ENCODE data around the gene HSD17B7. TPM values are rescaled to one million over a fixed set of nuclear protein-coding genes. Genes with fewer than 3 reads are reported as not detected.

Gene HSD17B7
- total RNA-seq, 1 donor from 2014 or later = 25.0 TPM

- no peaks in the 10 kb centered on the region for H3K36me3 ChIP-seq
- H3K27me3 ChIP-seq (ENCODE audit: low read depth) = no peaks in the 10 kb centered on the region
- no peak overlapping the region for H3K27ac ChIP-seq
- no peaks in the 10 kb centered on the region for H3K4me1 ChIP-seq
- no peak for DNase-seq
- intact Hi-C loops (cut with DNase I) = loop anchor here (10.0 kb wide), 1 partner anchor 474 kb away; no protein-coding TSS in a partner anchor
- H3K9me3 ChIP-seq = peaks cover 12% of the 10 kb centered on the region
- no peak for TF ChIP-seq CTCF (IDR thresholded peaks at IDR 0.05)
- H3K4me3 ChIP-seq = no peak overlapping the region
- ATAC-seq = no peak
These were observed 49.8 kb downstream of the HSD17B7 start for GRCh38 chr1:162840250-162840839.

GRCh38 chr1:162844153-162844552, 53.7 kb downstream of the HSD17B7 start:
- H3K9me3 ChIP-seq = peaks cover 3% of the 10 kb centered on the region
- intact Hi-C loops (cut with DNase I) = loop anchor here (10.0 kb wide), 1 partner anchor 471 kb away; no protein-coding TSS in a partner anchor
- H3K36me3 ChIP-seq = no peaks in the 10 kb centered on the region
- H3K4me3 ChIP-seq = no peak overlapping the region
- DNase-seq = no peak
- H3K27ac ChIP-seq = no peak overlapping the region
- ATAC-seq = no peak
- no peaks in the 10 kb centered on the region for H3K4me1 ChIP-seq
- no peaks in the 10 kb centered on the region for H3K27me3 ChIP-seq (ENCODE audit: low read depth)
- no peak for TF ChIP-seq CTCF (IDR thresholded peaks at IDR 0.05)

GRCh38 chr1:162846256-162847212, 56.0 kb downstream of the HSD17B7 start:
- Histone ChIP-seq H3K27ac (no peak overlapping the region), H3K27me3 (ENCODE audit: low read depth) (no peaks in the 10 kb centered on the region), H3K4me1 (no peaks in the 10 kb centered on the region), H3K9me3 (no peaks in the 10 kb centered on the region), H3K4me3 (no peak overlapping the region), H3K36me3 (no peaks in the 10 kb centered on the region)
- ATAC-seq (no peak), DNase-seq (no peak)
- TF ChIP-seq CTCF (IDR thresholded peaks at IDR 0.05) = no peak
- intact Hi-C loops (cut with DNase I) = loop anchor here (10.0 kb wide), 1 partner anchor 468 kb away; no protein-coding TSS in a partner anchor

- DNase-seq (peak; percentile 78), ATAC-seq (peak; percentile 54 to 60)
- Histone ChIP-seq H3K9me3 (no peaks in the 10 kb centered on the region), H3K27ac (no peak overlapping the region), H3K27me3 (ENCODE audit: low read depth) (no peaks in the 10 kb centered on the region), H3K4me3 (no peak overlapping the region), H3K36me3 (no peaks in the 10 kb centered on the region), H3K4me1 (no peaks in the 10 kb centered on the region)
- peak; percentile 89 for TF ChIP-seq CTCF (IDR thresholded peaks at IDR 0.05)
- intact Hi-C loops (cut with DNase I) = loop anchor here (10.0 kb wide), 1 partner anchor 467 kb away; no protein-coding TSS in a partner anchor
These were observed 57.4 kb downstream of the HSD17B7 start for GRCh38 chr1:162847839-162848453.

GRCh38 chr1:162849711-162850110, 59.2 kb downstream of the HSD17B7 start:
- intact Hi-C loops (cut with DNase I) = loop anchor here (10.0 kb wide), 1 partner anchor 465 kb away; no protein-coding TSS in a partner anchor
- H3K36me3 ChIP-seq = no peaks in the 10 kb centered on the region
- no peaks in the 10 kb centered on the region for H3K27me3 ChIP-seq (ENCODE audit: low read depth)
- H3K27ac ChIP-seq = no peak overlapping the region
- TF ChIP-seq CTCF (IDR thresholded peaks at IDR 0.05) = no peak
- no peak for DNase-seq
- H3K9me3 ChIP-seq = no peaks in the 10 kb centered on the region
- no peak for ATAC-seq
- no peak overlapping the region for H3K4me3 ChIP-seq
- no peaks in the 10 kb centered on the region for H3K4me1 ChIP-seq
